Endothelial cell (in vitro differentiated cells): ENCODE measurements around the gene FEM1A. TPM values are rescaled to one million over a fixed set of nuclear protein-coding genes. Genes with fewer than 3 reads are reported as not detected.

Experiments used
- DNase-seq: peaks from one replicate; pipeline ENCODE4 v3.0.0; 2021; ENCODE audit warnings: low spot score
- H3K27ac Mint-ChIP-seq: one replicate; pipeline ENCODE4 v1.8.0; 2021; ENCODE audit warnings: mixed read lengths, inconsistent platforms; ENCODE audit not compliant: unreplicated experiment
- H3K27me3 Mint-ChIP-seq: one replicate; pipeline ENCODE4 v1.8.0; 2021; ENCODE audit warnings: mild to moderate bottlenecking, moderate library complexity, mixed read lengths, inconsistent platforms; ENCODE audit not compliant: unreplicated experiment
- H3K36me3 Mint-ChIP-seq: one replicate; pipeline ENCODE4 v1.8.0; 2021; ENCODE audit warnings: mild to moderate bottlenecking, low read depth, mixed read lengths, inconsistent platforms; ENCODE audit not compliant: unreplicated experiment
- H3K4me1 Mint-ChIP-seq: one replicate; pipeline ENCODE4 v1.8.0; 2021; ENCODE audit warnings: mild to moderate bottlenecking, mixed read lengths, inconsistent platforms; ENCODE audit not compliant: unreplicated experiment
- H3K4me3 Mint-ChIP-seq: one replicate; pipeline ENCODE4 v1.8.0; 2021; ENCODE audit warnings: mild to moderate bottlenecking, mixed read lengths, inconsistent platforms; ENCODE audit not compliant: unreplicated experiment
- H3K9me3 Mint-ChIP-seq: one replicate; pipeline ENCODE4 v1.8.0; 2021; ENCODE audit warnings: mixed read lengths, inconsistent platforms; ENCODE audit not compliant: unreplicated experiment
- CTCF ChIP-seq: fragments of 200-600 bp; sonication (generic); IDR thresholded peaks from one replicate; pipeline ENCODE4 v1.5.0; 2021; ENCODE audit warnings: antibody characterized with exemption; ENCODE audit not compliant: unreplicated experiment
- total RNA-seq: library from RNA; stranded (reverse); fragmentation: NEBNext Ultra II Directional; extraction: Animal tissue kit (Norgen Biotek cat#: 25700); gene quantifications from one replicate; pipeline ENCODE4 v1.2.1, GENCODE V29; 2021; ENCODE audit not compliant: unreplicated experiment

FEM1A gene
- total RNA-seq, 1 donor from 2014 or later, result 12.0 TPM

- H3K27me3 Mint-ChIP-seq, result peaks cover 14% of the 10 kb centered on the region
- TF ChIP-seq CTCF, result no peak
- H3K9me3 Mint-ChIP-seq, result no peaks in the 10 kb centered on the region
- DNase-seq, result no peak
- peaks cover 2% of the 10 kb centered on the region for H3K4me1 Mint-ChIP-seq
- H3K36me3 Mint-ChIP-seq, result no peaks in the 10 kb centered on the region
- no peak overlapping the region for H3K4me3 Mint-ChIP-seq
- H3K27ac Mint-ChIP-seq, result no peak overlapping the region
These were observed 43.3 kb upstream of the FEM1A start for GRCh38 chr19:4748185-4748584.

GRCh38 chr19:4748589-4748988 lies 42.9 kb upstream of the FEM1A start:
- Mint-ChIP-seq H3K4me1 (no peaks in the 10 kb centered on the region), H3K27me3 (peaks cover 10% of the 10 kb centered on the region), H3K4me3 (no peak overlapping the region), H3K27ac (no peak overlapping the region), H3K36me3 (no peaks in the 10 kb centered on the region), H3K9me3 (no peaks in the 10 kb centered on the region)
- no peak for TF ChIP-seq CTCF
- no peak for DNase-seq

GRCh38 chr19:4749870-4750590 lies 41.5 kb upstream of the FEM1A start:
- Mint-ChIP-seq H3K27me3 (peaks cover 6% of the 10 kb centered on the region), H3K4me1 (no peaks in the 10 kb centered on the region), H3K4me3 (no peak overlapping the region), H3K27ac (no peak overlapping the region), H3K9me3 (no peaks in the 10 kb centered on the region), H3K36me3 (no peaks in the 10 kb centered on the region)
- no peak for TF ChIP-seq CTCF
- no peak for DNase-seq

- no peak for DNase-seq
- Mint-ChIP-seq H3K4me3 (no peak overlapping the region), H3K4me1 (no peaks in the 10 kb centered on the region), H3K27me3 (peaks cover 5% of the 10 kb centered on the region), H3K9me3 (no peaks in the 10 kb centered on the region), H3K27ac (no peak overlapping the region), H3K36me3 (no peaks in the 10 kb centered on the region)
- TF ChIP-seq CTCF, result no peak
These were observed 37.3 kb upstream of the FEM1A start for GRCh38 chr19:4754248-4754647.

GRCh38 chr19:4755459-4755858 lies 36.1 kb upstream of the FEM1A start:
- H3K27me3 Mint-ChIP-seq, result peaks cover 10% of the 10 kb centered on the region
- no peak overlapping the region for H3K4me3 Mint-ChIP-seq
- H3K36me3 Mint-ChIP-seq, result no peaks in the 10 kb centered on the region
- H3K9me3 Mint-ChIP-seq, result no peaks in the 10 kb centered on the region
- H3K27ac Mint-ChIP-seq, result no peak overlapping the region
- no peak for DNase-seq
- no peak for TF ChIP-seq CTCF
- H3K4me1 Mint-ChIP-seq, result no peaks in the 10 kb centered on the region
